Retinal pigment epithelial cell (primary cell): Measurements from ENCODE around the gene SNX27.
"Not testable (repeated sequence)": the region's sequence is repeated elsewhere in the genome, so short reads cannot be mapped to it uniquely, and the experiment has no call there.

Experiments
- DNase-seq: peaks from one replicate; pipeline ENCODE4 v3.0.0-alpha.2; 2010; ENCODE audit warnings: low read depth
- H3K4me3 ChIP-seq: 2 replicates; pipeline ENCODE4 v1.5.1; 2011; ENCODE audit warnings: mild to moderate bottlenecking, low read length, control low read depth, moderate library complexity
- CTCF ChIP-seq: conservative IDR thresholded peaks from 2 replicates; pipeline ENCODE4 v1.5.1; 2011; ENCODE audit warnings: low read depth, low read length, control low read depth, inconsistent platforms

Gene SNX27

GRCh38 chr1:151584278-151584677 is 27.6 kb upstream of the SNX27 start:
- no peak for DNase-seq

GRCh38 chr1:151584780-151585179 is 27.1 kb upstream of the SNX27 start:
- no peak for DNase-seq
- TF ChIP-seq CTCF = no peak
- no peak overlapping the region for H3K4me3 ChIP-seq

More at GRCh38 chr1:151584278-151584677, 27.6 kb upstream of the SNX27 start:
- H3K4me3 ChIP-seq = no peak overlapping the region
- TF ChIP-seq CTCF = no peak

- H3K4me3 ChIP-seq = no peak overlapping the region
- no peak for TF ChIP-seq CTCF
- DNase-seq = peak; percentile 80
These were observed 26.2 kb upstream of the SNX27 start for GRCh38 chr1:151585622-151586021.

GRCh38 chr1:151590961-151591360 is 20.9 kb upstream of the SNX27 start:
- no peak for DNase-seq

GRCh38 chr1:151593730-151594129 is 18.1 kb upstream of the SNX27 start:
- no peak for DNase-seq
- H3K4me3 ChIP-seq = no peak overlapping the region
- TF ChIP-seq CTCF = no peak

More at GRCh38 chr1:151590961-151591360, 20.9 kb upstream of the SNX27 start:
- TF ChIP-seq CTCF = no peak
- no peak overlapping the region for H3K4me3 ChIP-seq

- H3K4me3 ChIP-seq = no peak overlapping the region
- no peak for DNase-seq
- TF ChIP-seq CTCF = peak; percentile 92
These were observed 17.7 kb upstream of the SNX27 start for GRCh38 chr1:151594143-151594625.

- TF ChIP-seq CTCF = no peak
- DNase-seq = no peak
These were observed 15.5 kb upstream of the SNX27 start for GRCh38 chr1:151596166-151596953.

GRCh38 chr1:151602550-151602949 is 9.3 kb upstream of the SNX27 start:
- H3K4me3 ChIP-seq, DNase-seq: not testable (repeated sequence)

More at GRCh38 chr1:151596166-151596953, 15.5 kb upstream of the SNX27 start:
- no peak overlapping the region for H3K4me3 ChIP-seq
